Right ventricle myocardium inferior (tissue), 1 donor: ENCODE data around the gene AMOTL1. TPM values are rescaled to one million over a fixed set of nuclear protein-coding genes. Genes with fewer than 3 reads are reported as not detected.

Source experiments
- ATAC-seq: fragments of 200-7000 bp; cut with Tn5 transposase; one replicate; pipeline ENCODE4 v1.9.1; 2020; ENCODE audit warnings: mild to moderate bottlenecking, moderate library complexity
- DNase-seq: peaks from one replicate; pipeline ENCODE4 v3.0.0; 2021; ENCODE audit errors: missing footprints
- intact Hi-C: fragments of 100-400 bp; cut with DNase I; formaldehyde crosslinking; loops from one replicate; pipeline ENCODE4 v1.11.0; 2022
- total RNA-seq: library from RNA; stranded (reverse); fragmentation: NEBNext Ultra II Directional; extraction: Animal tissue kit (Norgen Biotek cat#: 25700); gene quantifications from one replicate; pipeline ENCODE4 v1.2.1, GENCODE V29; 2021
- donor health status: DM: no; HTN: yes; CAD: no; lungs with severe emphysema.

Gene AMOTL1
- total RNA-seq, 1 donor from 2014 or later = 53.5 TPM

DNA sequence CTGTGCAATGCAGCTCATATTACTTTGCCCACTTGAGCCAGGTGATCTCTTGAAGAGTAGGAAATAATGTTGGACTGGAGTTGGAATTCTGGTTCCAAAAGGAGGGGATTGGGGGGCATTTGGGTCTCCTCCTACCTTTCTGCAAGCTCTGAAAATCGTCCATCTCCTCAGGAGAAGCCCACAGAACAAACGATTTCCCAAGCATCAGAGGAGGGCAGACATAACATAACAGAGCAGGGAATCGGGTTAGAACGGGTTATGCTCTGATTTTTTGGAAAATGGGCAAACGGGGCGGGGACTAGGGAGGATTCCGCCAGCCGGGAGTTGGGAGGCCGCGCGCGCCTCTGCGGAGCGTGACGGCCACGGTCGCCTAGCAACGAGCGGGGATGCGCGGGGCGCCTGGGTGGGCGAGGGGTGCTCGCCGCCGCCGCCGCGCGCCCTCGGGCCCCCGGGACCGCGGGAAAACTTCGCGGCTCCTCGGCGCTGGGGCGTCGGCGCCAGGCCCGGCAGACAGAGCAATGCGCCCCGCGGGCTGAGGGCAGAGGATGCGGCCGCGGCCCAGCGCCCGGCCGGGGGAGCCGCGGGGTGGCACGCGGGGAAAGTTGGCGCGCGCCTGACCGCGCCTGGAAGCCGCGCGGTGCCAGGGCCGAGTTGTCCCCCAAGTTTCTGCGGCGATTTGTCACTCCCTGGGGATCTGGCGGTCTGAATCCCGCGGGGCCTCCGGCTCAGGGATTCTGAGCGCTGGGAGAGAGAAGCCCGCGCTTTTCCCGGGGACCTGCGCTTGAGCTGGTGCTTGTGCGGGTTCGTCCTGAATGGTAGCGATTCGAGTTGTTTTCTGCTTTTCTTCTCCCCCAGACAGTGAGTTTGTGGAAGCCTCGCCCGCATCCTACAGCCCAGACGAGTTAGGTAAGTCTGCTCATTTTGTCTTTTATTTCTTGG is 27.8 kb upstream of the AMOTL1 start:
- intact Hi-C loops = no loop called here
- ATAC-seq (peak; percentile 55), DNase-seq (peak; percentile 62)

DNA sequence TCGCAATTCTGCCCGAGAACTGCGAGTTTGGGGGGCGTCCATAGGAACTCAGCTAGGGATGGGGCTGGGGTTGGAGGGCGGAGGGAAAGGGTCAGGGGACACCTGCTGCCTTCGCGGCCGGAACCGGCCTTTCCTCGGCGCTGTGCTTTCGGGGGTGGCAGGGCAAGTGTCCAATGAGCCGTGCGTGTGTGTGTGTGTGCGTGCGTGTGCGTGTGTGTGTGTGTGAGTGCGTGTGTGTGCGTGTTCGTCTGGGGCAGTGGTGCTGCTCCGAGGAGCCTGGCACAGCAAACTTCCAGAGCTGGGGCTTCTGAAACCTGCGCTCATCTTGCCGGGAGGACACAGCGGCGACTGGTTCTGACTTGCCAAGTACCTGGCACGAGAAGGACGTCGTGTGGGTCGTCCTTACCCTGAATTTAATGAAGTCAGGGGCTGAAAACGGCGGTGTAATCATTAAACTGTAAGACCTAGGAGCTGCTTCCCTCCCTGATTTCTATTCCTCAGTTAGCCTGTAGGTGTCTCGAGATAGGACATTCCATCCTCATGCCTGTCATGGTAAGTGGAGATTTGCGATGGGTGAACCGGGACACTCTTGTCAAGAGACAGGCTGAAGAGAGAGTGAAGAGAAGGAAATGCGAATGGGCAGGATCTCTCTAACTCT is 27.0 kb upstream of the AMOTL1 start:
- no peak for DNase-seq

DNA sequence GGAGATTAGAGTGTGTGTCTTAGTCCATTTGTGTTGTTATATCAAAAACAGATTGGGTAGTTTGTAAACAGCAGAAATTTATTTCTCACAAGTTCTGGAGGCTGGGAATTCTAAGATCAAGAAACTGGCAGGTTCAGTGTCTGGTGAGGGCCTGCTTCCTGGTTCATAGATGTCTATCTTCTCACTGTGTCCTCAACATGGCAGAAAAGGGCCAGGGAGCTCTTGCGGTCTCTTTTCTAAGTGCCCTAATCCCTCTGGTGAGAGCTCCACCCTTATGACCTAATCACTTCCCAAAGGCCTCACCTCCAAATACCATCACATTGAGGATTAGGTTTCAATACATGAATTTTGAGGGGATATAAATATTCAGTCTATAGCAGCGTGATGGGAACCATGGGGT is 25.5 kb upstream of the AMOTL1 start:
- DNase-seq (no peak), ATAC-seq (no peak)
- intact Hi-C loops = no loop called here

More for the DNA sequence above, 27.0 kb upstream of the AMOTL1 start:
- intact Hi-C loops = no loop called here
- ATAC-seq = peak; percentile 80

DNA sequence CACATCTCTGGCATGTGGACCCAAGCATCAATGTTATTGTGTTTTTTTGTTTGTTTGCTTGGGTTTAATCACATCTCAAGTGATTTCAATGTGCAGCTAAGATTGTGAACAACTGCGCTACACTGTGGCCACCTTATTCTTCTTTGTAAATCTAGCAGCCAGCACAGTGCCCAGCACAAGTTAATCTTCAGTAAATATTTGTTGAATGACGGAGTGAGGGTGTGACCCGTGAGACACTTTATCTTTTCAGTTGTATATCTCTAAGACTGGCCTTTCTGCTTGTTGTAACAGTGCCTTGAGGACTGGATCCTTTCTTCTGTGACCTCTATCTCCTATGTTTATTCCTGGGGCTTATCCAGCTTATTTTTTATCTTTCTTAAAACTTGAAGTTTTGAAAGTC is 21.4 kb upstream of the AMOTL1 start:
- DNase-seq = no peak
- intact Hi-C loops = no loop called here
- no peak for ATAC-seq

DNA sequence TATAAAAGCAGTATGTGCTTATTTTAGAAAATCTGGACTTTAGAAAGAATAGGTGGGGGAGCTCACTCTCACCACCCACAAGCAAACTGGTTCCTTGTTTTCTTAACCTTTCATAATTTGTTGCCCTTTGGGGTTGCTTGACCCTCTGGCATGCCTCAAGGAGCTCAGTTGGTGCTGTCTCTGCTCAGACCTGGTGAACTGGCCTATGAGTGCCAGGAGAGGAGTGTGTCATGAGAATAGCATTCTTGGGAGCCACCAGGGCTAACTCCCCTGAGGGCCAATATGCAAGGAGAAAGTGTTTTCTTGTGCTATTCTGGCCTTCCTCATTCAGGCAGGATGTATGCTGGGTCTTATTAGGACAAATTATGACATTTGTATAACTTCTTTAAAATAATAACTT is 21.0 kb upstream of the AMOTL1 start:
- DNase-seq (no peak), ATAC-seq (no peak)
- intact Hi-C loops = no loop called here

DNA sequence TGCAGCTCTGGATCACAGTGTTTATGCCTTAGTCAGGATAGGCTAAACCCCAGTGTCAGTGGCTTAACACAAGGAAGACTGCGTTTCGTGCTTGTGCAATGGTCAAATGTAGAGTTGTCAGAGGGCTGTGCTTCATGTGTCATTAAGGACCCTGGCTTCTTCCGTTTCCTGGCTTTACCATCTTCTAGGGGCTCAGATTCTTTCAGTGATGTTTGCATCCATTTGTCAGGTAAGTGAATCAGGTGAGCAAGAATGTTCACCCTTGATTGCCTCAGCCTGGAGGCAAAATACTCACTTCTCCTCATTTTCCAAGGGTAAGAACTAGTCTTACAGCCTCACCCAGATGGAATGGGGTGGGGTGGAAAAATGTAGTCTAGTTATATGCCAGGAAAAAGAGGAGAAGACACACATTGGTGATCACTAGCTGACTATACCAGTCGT is 20.5 kb upstream of the AMOTL1 start:
- no peak for DNase-seq
- no peak for ATAC-seq
- intact Hi-C loops = no loop called here

DNA sequence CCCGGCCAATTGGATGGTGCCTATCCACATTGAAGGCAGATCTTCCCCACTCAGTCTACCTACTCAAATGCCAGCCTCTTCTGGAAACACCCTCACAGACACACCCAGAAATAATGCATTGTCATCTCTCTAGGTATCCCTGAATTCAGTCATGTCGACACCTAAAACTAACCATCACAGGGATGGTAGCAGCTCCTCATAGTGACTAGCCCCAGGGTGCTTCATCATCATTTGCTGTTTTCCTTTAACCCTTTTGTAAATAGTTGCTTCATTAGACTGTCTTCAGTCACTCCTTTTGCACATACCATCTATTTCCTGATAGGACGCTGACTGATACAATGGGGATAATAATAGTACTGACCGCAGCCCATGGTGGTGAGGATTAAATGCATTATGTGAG is 18.8 kb upstream of the AMOTL1 start:
- DNase-seq (no peak), ATAC-seq (no peak)
- intact Hi-C loops = no loop called here

DNA sequence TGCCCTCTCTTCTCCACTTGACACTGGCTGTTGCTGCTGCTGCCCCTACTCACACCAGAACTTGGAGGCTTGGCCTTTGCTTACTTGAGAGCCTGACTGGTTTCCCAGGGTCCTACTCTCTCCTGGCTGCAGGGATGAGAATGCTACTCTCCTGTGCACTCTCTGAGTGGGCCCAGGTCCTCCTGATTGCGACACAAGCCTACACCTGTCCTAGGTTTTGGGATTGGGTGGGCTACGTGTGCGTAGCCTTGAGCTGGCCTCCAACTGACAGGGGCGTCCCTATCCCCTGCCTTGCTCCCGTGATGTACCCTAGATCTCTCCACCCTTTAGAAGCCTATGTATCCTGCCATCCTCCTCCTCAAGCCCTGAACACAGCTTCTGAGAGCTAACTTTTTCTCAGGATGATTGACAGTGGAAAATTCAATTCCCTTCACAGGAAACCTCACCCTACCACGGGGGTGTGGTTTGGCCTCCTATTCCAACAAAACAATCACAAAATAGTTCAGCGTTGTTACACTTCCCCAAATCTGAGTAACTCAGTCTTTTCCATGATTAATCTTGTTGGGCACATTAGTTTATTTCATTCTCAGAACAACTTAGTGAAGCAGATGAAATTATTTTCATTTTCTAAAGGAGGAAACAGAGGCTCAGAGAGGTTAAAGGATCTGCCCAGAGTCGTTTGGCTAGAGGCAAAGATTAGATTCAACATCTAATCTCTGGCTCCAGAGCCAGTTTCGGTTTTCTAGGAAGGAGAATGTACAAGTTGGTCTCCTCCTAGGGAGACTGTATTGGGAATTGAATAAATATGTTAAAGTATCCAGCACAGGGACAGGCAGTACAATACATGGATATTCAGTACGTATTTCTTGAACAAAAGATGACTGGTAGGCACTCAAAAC is 17.6 kb upstream of the AMOTL1 start:
- ATAC-seq (peak; percentile 29), DNase-seq (no peak)
- intact Hi-C loops = no loop called here

DNA sequence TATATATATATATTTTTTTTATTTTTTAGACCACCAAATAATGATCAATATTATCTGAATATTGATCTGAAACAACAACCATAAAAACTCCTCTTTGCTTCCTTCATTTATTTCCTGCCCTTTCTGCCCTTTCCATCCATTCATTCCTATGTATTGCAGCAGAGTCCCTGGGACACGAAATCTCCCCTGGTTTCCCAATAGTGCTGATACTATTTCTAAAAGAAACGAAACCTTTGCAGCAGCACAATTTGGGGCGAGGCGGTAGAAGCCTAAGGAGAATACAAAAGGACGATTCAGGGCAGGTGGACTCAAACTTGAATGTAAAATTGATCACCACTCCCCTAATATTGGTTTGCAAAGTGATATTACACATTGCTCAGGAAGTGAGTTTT is 16.9 kb upstream of the AMOTL1 start:
- DNase-seq (no peak), ATAC-seq (no peak)
- intact Hi-C loops = no loop called here

DNA sequence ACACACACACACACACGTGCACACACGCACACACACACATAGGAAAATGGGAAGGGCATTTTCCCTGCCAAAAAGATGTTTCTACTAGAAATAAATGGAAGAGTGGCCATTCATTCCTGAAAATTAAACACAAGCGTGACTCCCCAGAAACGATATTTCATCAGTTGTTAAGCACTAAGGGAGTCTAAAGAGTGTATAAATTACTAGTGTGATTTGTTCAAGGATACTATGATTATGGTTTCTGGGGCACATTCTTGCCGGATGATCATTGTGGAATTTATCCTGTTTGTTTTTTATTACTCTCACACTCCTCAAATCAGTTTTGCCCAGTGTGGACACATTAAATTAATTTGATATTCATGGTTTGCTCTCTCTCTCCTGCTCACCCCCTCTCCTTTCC is 16.4 kb upstream of the AMOTL1 start:
- DNase-seq (no peak), ATAC-seq (no peak)
- intact Hi-C loops = no loop called here

DNA sequence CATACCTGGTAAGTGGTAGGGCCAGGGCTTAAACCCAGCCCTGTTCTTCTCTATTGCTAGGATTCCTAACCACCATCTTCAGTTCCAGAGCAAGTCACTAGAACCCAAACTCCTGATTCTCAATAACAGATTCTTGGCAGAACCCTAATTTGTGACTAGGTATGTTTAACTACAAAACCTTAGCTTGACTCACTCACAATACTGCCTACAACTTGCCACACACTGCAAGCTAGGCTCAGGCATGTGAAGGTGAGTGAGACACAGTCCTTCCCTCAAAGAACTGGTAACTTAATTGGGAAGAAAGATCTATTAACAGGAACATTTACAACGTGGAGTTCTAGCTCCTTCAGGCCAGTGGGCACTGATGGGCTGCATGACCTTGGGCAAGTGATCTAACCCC is 14.5 kb upstream of the AMOTL1 start:
- intact Hi-C loops = no loop called here
- ATAC-seq (no peak), DNase-seq (no peak)

DNA sequence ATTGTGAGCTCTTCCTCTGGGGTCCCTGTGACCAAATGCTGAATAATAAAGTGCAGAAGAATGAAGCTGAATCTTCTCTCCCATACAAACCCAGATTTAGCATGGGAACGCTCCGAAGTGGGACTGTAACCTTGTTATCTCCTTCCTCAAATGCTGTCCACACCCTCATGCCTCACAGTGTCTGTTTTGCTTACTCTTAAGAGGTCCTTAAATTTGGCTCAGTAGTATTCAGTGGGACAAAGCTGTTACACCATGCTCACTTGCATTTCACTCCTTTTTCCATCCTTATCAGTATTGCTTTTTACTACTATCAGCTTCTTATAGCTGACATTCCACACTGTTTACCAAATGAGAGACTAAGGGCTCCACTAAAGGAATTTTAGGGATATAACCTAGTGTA is 13.8 kb upstream of the AMOTL1 start:
- ATAC-seq (no peak), DNase-seq (no peak)
- intact Hi-C loops = no loop called here

DNA sequence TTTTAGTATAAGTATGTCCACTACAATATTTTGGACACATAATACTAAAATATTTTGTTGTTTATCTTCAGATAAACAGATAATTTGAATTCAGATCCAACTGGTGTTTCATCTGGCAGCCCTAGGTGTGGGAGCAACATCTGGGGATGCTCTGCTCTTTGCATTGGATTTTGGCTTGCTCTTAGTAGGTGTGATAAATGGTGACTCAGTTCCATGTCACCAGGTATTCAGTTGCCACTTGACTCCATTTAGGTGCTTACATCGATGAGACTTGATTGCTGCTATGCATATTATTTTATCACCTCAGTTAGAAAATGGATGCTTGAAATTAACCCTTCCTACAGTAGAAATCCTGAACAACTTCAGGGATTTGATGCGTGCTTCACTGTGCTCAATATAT is 13.3 kb upstream of the AMOTL1 start:
- intact Hi-C loops = no loop called here
- DNase-seq = no peak
- ATAC-seq = no peak

DNA sequence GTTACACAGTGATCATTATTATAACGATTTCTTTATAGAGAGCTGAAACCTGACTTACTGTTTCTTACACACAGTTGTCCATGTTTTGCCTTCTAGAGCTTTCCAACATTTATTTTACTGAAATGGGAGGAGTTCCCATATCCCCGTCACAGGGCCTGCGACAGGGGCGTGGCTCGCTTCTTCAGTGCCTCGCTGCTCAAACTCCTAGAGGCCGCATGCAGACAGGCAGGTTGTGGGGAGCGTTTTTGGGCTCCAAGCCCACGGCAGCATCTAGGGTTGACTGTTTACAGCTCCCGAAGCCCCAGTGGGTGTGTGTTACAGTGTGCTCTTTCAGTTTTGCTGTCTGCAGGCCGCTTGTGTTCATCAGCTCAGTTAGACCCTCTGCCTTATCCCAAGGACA is 12.7 kb upstream of the AMOTL1 start:
- ATAC-seq (no peak), DNase-seq (no peak)
- intact Hi-C loops = no loop called here

DNA sequence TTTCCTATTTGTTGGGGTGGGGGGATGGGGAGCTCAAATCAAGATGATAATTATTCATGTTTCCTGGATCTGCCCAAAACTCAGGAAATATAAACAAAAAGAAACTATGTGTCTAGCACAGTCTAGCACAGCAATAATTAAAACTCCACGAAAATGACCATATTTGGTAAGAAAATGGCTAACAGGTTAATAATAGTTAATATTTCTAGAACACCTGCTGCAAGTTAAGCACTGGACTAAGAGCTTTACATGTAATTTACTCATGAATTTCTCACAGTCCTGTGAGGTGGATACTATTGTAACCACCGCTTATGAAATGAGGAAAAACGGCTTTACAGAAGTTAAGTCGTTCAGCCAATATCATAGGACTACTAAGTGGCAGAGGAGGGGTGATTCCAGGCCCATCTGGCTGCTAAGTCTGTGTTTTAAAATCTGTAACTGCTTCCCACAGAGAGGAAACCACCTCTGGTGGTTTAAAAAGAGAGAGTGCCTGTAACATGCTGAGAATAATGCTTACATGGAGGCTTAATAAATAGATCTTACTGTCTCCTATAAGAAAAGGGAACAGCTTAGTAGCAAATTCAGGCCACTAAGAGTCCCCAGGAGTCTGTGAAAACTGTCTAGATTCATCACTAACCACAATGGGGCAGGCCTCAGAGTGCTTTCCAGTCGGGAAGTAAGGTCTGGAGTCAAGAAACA is 11.0 kb upstream of the AMOTL1 start:
- no peak for ATAC-seq
- intact Hi-C loops = no loop called here

DNA sequence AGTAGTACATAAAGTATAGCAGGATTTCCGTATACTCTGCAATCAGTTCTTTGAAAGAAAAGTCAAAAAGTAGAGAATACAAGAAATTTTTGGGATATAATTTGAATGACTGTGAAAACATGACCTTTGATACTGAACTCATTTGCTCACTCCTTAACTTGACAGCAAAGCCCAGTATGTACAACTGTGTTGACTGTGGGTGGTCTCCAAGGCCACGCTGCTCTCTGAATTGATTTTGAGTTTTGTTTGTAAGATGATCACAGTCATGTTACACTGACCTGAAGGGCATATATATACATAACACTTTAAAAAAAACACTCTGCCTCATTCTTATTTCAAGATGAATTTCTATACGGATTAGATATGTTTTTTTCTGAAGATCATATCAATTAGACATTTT is 9.5 kb upstream of the AMOTL1 start:
- DNase-seq (no peak), ATAC-seq (no peak)
- intact Hi-C loops = no loop called here

More for the DNA sequence above, 11.0 kb upstream of the AMOTL1 start:
- no peak for DNase-seq

DNA sequence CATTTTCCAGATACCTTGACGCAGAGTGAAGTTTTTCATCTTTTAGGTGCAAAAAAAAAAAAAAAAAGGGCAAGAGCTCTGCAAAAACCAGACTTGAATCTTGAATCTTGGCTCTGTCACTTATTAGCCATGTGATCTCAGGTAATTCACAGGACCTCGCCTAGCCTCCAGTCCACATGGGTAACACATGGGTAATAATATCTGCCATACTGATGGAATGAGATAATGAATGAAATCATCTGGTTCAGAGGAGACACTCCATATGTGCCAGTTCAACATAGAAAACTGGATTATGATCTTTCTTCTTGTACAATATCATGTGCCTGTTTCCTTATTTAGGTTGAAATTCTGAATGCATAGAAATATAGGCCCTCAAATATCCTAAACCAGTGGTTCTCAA is 8.6 kb upstream of the AMOTL1 start:
- DNase-seq (no peak), ATAC-seq (no peak)
- intact Hi-C loops = no loop called here

DNA sequence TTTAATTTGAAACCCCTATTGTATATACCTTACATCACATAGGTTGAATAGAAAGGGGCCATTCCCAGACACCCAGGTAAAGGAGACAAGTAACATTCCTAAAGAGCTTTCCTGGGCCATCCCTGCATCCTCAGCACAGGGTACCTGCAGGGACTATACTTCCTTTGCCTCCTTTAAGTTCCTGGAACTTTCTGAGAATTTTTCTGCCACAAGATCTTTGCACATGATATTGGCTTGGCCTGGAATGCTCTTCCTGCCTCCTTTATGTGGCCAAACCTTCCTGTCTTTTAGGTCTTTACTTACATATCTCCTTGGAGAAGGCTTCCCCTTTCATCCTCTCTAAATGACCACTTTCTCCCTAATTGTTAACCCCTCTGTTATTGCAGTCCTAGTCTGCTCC is 7.9 kb upstream of the AMOTL1 start:
- intact Hi-C loops = no loop called here
- no peak for DNase-seq
- no peak for ATAC-seq

DNA sequence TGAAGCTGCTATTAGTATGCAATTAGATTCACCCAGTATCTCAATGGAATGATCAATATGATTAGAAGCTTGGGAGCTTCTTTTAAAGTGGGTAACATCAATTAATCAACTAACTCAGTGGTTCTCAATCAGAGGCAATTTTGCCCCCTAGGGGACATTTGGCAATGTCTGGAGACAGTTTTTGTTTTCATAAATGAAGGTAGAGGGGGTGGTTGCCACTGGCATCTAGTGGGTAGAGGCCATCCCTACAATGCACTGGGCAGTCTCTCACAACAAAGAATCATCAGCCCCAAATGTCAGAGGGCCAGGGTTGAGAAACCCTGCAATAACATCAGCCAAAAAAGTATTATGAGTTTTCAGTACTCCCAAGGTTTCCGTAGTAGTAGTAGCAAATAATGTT is 5.9 kb upstream of the AMOTL1 start:
- DNase-seq (no peak), ATAC-seq (no peak)
- intact Hi-C loops = loop anchor here (1.0 kb wide), 1 partner anchor 139 kb away; no protein-coding TSS in a partner anchor
